NT2/D1 (cell line): Measurements from ENCODE around the gene ENOX1.

ENCODE experiments used
- SUZ12 ChIP-seq: IDR thresholded peaks from 2 replicates; pipeline ENCODE4 v1.6.1; 2011; ENCODE audit not compliant: insufficient read length, insufficient read depth; ENCODE audit errors: extremely low read depth
- YY1 ChIP-seq: IDR thresholded peaks from 2 replicates; pipeline ENCODE4 v1.6.1; 2011; ENCODE audit not compliant: insufficient read length, insufficient read depth
- ZNF274 ChIP-seq: IDR thresholded peaks from 2 replicates; pipeline ENCODE4 v1.6.1; 2011; ENCODE audit warnings: mild to moderate bottlenecking, low read depth, low read length

GRCh38 chr13:43376596-43376995 is 410.2 kb downstream of the ENOX1 start:
- no peak for TF ChIP-seq YY1
- no peak for TF ChIP-seq SUZ12
- TF ChIP-seq ZNF274 = no peak
